Naive thymus-derived CD4-positive, alpha-beta T cell (primary cell): Measurements from ENCODE around the gene CCSER1. TPM values are rescaled to one million over a fixed set of nuclear protein-coding genes. Genes with fewer than 3 reads are reported as not detected.

Experiments used
- ATAC-seq: fragments of 150-1000 bp; cut with Tn5 transposase; 2 replicates; pipeline ENCODE4 v1.10.0; 2021; ENCODE audit warnings: mild to moderate bottlenecking, moderate library complexity
- CTCF ChIA-PET: fragments of 350-600 bp; sonication (Branson Sonifier 250); formaldehyde crosslinking; loops from one replicate; lab custom pipeline; 2021; ENCODE audit warnings: antibody characterized with exemption; lab: Charles Lee
- POLR2A ChIA-PET: fragments of 350-600 bp; sonication (Branson Sonifier 250); formaldehyde crosslinking; loops from one replicate; lab custom pipeline; 2021; ENCODE audit warnings: antibody characterized with exemption, inconsistent platforms; lab: Charles Lee
- DNase-seq, 9 donors: peaks; one replicate each; pipeline versions ENCODE4 v3.0.0 to v3.0.0-alpha.2; 2020 to 2022; ENCODE audit warnings: mixed read lengths in 1 of 9
- H3K27ac ChIP-seq: one replicate; pipeline ENCODE4 v1.7.0; 2013; ENCODE audit warnings: mild to moderate bottlenecking, low read depth, low read length, moderate library complexity
- H3K27me3 ChIP-seq, 2 donors: one replicate each; pipeline ENCODE4 v1.7.0; 2013; ENCODE audit warnings: low read length in 2 of 2, mild to moderate bottlenecking in 2 of 2, moderate library complexity in 2 of 2; ENCODE audit not compliant: control insufficient read depth in 2 of 2, insufficient read depth in 2 of 2
- H3K36me3 ChIP-seq, 3 experiments: 1 replicate in 2 of 3; 2 replicates in 1 of 3; pipeline ENCODE4 v1.7.0; 2013; ENCODE audit warnings: low read length in 3 of 3, mild to moderate bottlenecking in 3 of 3, moderate library complexity in 1 of 3; ENCODE audit not compliant: insufficient read depth in 3 of 3, control insufficient read depth in 2 of 3
- H3K4me1 ChIP-seq, 2 donors: one replicate each; pipeline ENCODE4 v1.7.0; 2013; ENCODE audit warnings: low read length in 2 of 2, mild to moderate bottlenecking in 2 of 2, moderate library complexity in 1 of 2; ENCODE audit not compliant: control insufficient read depth in 2 of 2, insufficient read depth in 2 of 2
- H3K4me3 ChIP-seq: 2 replicates; pipeline ENCODE4 v1.7.0; 2013; ENCODE audit warnings: mild to moderate bottlenecking, low read length
- H3K9me3 ChIP-seq, 3 experiments: 1 replicate in 2 of 3; 2 replicates in 1 of 3; pipeline ENCODE4 v1.7.0; 2013; ENCODE audit warnings: low read length in 3 of 3; ENCODE audit not compliant: control insufficient read depth in 2 of 3
- H3K27ac Mint-ChIP-seq, 9 donors: one replicate each; pipeline ENCODE4 v1.8.0; 2020 to 2022; ENCODE audit warnings: mixed read lengths in 9 of 9, mild to moderate bottlenecking in 8 of 9, moderate library complexity in 5 of 9, inconsistent platforms in 2 of 9
- H3K27me3 Mint-ChIP-seq, 5 donors: one replicate each; pipeline ENCODE4 v1.8.0; 2021 to 2022; ENCODE audit warnings: mixed read lengths in 5 of 5, mild to moderate bottlenecking in 1 of 5
- H3K36me3 Mint-ChIP-seq, 5 donors: one replicate each; pipeline ENCODE4 v1.8.0; 2020 to 2022; ENCODE audit warnings: mixed read lengths in 5 of 5, mild to moderate bottlenecking in 3 of 5, inconsistent platforms in 1 of 5
- H3K4me1 Mint-ChIP-seq, 7 donors: one replicate each; pipeline ENCODE4 v1.8.0; 2020 to 2022; ENCODE audit warnings: mixed read lengths in 7 of 7, mild to moderate bottlenecking in 3 of 7, inconsistent platforms in 1 of 7
- H3K4me3 Mint-ChIP-seq, 10 donors: one replicate each; pipeline ENCODE4 v1.8.0; 2020 to 2022; ENCODE audit warnings: mild to moderate bottlenecking in 10 of 10, mixed read lengths in 10 of 10, moderate library complexity in 6 of 10, inconsistent platforms in 2 of 10
- H3K9me3 Mint-ChIP-seq, 11 donors: one replicate each; pipeline ENCODE4 v1.8.0; 2020 to 2022; ENCODE audit warnings: mixed read lengths in 11 of 11, mild to moderate bottlenecking in 4 of 11, inconsistent platforms in 1 of 11, moderate library complexity in 1 of 11
- intact Hi-C, 2 donors: fragments of 100-400 bp; cut with micrococcal nuclease; formaldehyde crosslinking; loops; one replicate each; pipeline ENCODE4 v1.15.1; 2023
- polyA plus RNA-seq, 2 donors: library from polyadenylated mRNA; unstranded; fragments of 300-500 nt; fragmentation: Illumina TruSeq; gene quantifications; one replicate each; pipeline ENCODE4 v1.2.3, GENCODE V29; 2021
- total RNA-seq, 6 experiments: library from RNA in 5 of 6; stranded (reverse) in 5 of 6; gene quantifications; 1 replicate in 5 of 6; 2 replicates in 1 of 6; pipeline ENCODE4 v1.2.3 and lab custom pipeline; 2021 to 2026

CCSER1 gene
- total and polyA plus RNA-seq, 7 experiments from 2014 or later, result 0.30 to 4.0 (median 1.4) TPM; not detected in 3

DNA sequence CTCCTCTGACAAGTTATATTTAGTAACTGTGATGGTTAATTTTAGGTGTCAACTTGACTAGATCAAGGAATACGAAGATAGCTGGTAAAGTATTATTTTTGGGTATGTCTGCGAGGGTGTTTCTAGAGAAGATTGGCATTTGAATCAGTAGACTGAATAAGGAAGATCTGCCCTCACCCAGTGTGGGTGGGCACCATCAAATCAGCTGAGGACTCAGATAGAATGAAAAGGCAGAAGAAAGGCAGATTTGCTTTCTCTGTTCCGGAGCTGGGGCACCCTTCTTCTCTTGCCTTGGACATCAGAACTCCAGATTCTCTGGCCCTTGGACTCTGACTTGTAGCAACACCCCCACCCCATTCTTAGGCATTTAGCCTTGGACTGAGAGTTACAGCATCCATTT, 981.6 kb downstream of the CCSER1 start:
- POLR2A ChIA-PET, result no interaction called here
- intact Hi-C loops, result no loop called here

DNA sequence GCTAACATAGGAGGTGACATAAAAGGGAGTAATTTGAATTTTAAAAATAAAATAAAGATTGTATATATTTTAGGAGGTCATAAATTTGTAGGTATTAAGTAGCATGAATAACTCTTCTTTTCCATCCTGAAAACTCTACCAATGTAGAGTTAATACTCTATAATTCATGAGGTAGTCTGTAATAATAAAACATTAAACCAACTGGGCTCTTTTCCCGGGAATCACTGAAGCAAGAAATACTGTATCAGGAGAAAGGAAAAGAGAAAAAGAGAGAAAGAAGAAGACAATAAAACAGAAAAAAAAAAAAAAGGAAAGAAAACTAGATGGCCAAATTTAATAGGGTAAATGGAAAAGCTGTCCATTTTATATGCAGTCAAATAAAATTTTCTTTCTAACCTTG, 984.4 kb downstream of the CCSER1 start:
- CTCF ChIA-PET, result no interaction called here
- POLR2A ChIA-PET, result no interaction called here

More for the DNA sequence above, 981.6 kb downstream of the CCSER1 start:
- H3K27ac Mint-ChIP-seq, result no peak overlapping the region
- Histone ChIP-seq H3K4me3 (no peak overlapping the region), H3K36me3 (no peaks in the 10 kb centered on the region), H3K9me3 (no peaks in the 10 kb centered on the region), H3K4me1 (no peaks in the 10 kb centered on the region), H3K27ac (no peak overlapping the region), H3K27me3 (no peaks in the 10 kb centered on the region)
- no peaks in the 10 kb centered on the region for H3K36me3 Mint-ChIP-seq
- no peaks in the 10 kb centered on the region for H3K4me1 Mint-ChIP-seq
- CTCF ChIA-PET, result no interaction called here
- H3K27me3 Mint-ChIP-seq, result no peaks in the 10 kb centered on the region
- ATAC-seq (no peak), DNase-seq (no peak)
- peaks cover 0 to 35% (median 11%) of the 10 kb centered on the region in 11 donors for H3K9me3 Mint-ChIP-seq
- no peak overlapping the region for H3K4me3 Mint-ChIP-seq

DNA sequence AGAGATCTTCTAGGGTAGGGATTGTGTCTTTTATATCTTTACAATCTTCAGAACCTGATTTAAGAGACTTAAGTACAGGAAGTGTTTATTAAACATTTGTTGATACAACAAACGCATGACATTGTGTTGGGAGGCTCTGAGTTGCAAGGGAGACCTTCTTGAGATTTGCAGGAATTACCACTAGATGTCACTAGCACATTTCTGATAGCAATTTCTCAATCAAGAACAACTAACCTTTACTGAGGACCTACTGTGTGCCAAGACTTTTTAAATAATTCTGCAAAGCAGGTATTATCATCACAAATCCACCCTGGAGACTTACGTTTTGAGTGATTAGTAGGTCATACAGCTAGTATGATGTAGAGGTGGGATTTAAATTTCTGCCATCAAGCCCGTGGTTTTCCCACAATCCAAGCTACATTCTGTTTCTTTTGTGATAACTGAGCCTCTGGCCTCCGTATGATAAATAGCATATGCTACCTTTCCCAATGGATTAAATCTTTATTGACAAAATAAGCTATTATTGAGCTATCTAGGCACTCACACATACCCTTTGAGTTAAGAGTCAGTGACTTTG, 986.0 kb downstream of the CCSER1 start:
- Mint-ChIP-seq H3K27me3 (no peaks in the 10 kb centered on the region), H3K9me3 (peaks cover 0 to 18% (median 2%) of the 10 kb centered on the region in 11 donors), H3K4me1 (no peaks in the 10 kb centered on the region), H3K4me3 (no peak overlapping the region), H3K27ac (no peak overlapping the region), H3K36me3 (no peaks in the 10 kb centered on the region)
- intact Hi-C loops, result no loop called here
- Histone ChIP-seq H3K9me3 (no peaks in the 10 kb centered on the region), H3K27ac (no peak overlapping the region), H3K36me3 (no peaks in the 10 kb centered on the region), H3K4me1 (no peaks in the 10 kb centered on the region), H3K27me3 (no peaks in the 10 kb centered on the region), H3K4me3 (no peak overlapping the region)
- DNase-seq, result no peak
- no peak for ATAC-seq
- ChIA-PET CTCF (no interaction called here), POLR2A (no interaction called here)

More for the DNA sequence above, 984.4 kb downstream of the CCSER1 start:
- Mint-ChIP-seq H3K4me3 (no peak overlapping the region), H3K27me3 (no peaks in the 10 kb centered on the region), H3K4me1 (no peaks in the 10 kb centered on the region), H3K9me3 (peaks cover 0 to 26% (median 4%) of the 10 kb centered on the region in 11 donors), H3K36me3 (no peaks in the 10 kb centered on the region), H3K27ac (no peak overlapping the region)
- H3K9me3 ChIP-seq, result no peaks in the 10 kb centered on the region
- intact Hi-C loops, result no loop called here
- no peaks in the 10 kb centered on the region for H3K4me1 ChIP-seq
- no peak for DNase-seq
- H3K36me3 ChIP-seq, result no peaks in the 10 kb centered on the region
- H3K27me3 ChIP-seq, result no peaks in the 10 kb centered on the region
- ATAC-seq, result no peak
- H3K27ac ChIP-seq, result no peak overlapping the region
- H3K4me3 ChIP-seq, result no peak overlapping the region

DNA sequence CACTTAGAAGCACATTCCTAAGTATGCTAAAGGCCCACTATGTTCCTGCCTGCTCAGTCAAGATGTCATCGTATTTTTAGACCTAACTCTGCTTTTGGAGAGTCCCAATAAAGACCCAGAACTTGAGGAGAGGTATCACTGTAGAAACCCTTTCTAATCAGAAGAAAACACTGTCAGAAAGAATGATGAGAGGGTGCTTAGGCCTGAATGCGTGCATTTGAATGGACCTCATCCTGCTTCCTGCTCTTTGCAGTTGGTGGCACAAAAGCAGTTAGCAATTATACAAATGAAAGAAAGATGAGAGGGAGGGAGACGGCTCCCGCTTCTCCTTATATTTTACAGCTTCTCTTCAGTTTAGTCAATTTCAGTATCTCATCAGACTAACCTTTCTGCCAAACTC, 987.2 kb downstream of the CCSER1 start:
- H3K27ac Mint-ChIP-seq, result no peak overlapping the region
- no peak for ATAC-seq
- H3K4me1 Mint-ChIP-seq, result no peaks in the 10 kb centered on the region
- intact Hi-C loops, result no loop called here
- H3K36me3 Mint-ChIP-seq, result no peaks in the 10 kb centered on the region
- no peaks in the 10 kb centered on the region for H3K36me3 ChIP-seq
- H3K4me1 ChIP-seq, result no peaks in the 10 kb centered on the region
- H3K4me3 Mint-ChIP-seq, result no peak overlapping the region
- peaks cover 0 to 8% (median 2%) of the 10 kb centered on the region in 11 donors for H3K9me3 Mint-ChIP-seq
- POLR2A ChIA-PET, result no interaction called here
- H3K27me3 ChIP-seq, result no peaks in the 10 kb centered on the region
- no peaks in the 10 kb centered on the region for H3K27me3 Mint-ChIP-seq
- no peak for DNase-seq
- no peak overlapping the region for H3K27ac ChIP-seq
- H3K9me3 ChIP-seq, result no peaks in the 10 kb centered on the region
- CTCF ChIA-PET, result no interaction called here
- H3K4me3 ChIP-seq, result no peak overlapping the region

DNA sequence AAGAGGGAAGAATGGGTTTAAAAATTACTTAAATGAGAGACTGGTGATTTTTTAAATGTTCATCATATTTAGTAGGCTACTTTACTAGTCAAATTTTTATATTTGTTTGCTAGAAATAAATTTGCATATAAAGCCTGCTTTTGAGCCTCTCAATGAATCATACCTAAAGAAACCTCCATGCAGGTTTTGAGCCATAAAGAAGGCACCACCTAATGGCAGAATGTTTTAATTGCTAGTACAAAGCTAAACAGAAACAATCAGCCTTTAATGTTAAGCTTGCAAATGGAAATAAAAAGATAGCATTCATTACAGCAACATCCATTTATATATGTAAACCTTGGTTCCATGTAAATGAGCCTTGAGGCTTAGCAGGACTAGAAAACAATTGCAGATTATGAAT, 989.7 kb downstream of the CCSER1 start:
- no peaks in the 10 kb centered on the region for H3K36me3 ChIP-seq
- POLR2A ChIA-PET, result no interaction called here
- Mint-ChIP-seq H3K9me3 (peaks cover 0 to 8% (median 2%) of the 10 kb centered on the region in 11 donors), H3K27ac (no peak overlapping the region), H3K27me3 (no peaks in the 10 kb centered on the region), H3K4me3 (no peak overlapping the region), H3K4me1 (no peaks in the 10 kb centered on the region), H3K36me3 (no peaks in the 10 kb centered on the region)
- H3K27ac ChIP-seq, result no peak overlapping the region
- intact Hi-C loops, result no loop called here
- no peaks in the 10 kb centered on the region for H3K27me3 ChIP-seq
- no peak overlapping the region for H3K4me3 ChIP-seq
- H3K9me3 ChIP-seq, result no peaks in the 10 kb centered on the region
- CTCF ChIA-PET, result no interaction called here
- no peak for ATAC-seq
- no peak for DNase-seq
- H3K4me1 ChIP-seq, result no peaks in the 10 kb centered on the region

DNA sequence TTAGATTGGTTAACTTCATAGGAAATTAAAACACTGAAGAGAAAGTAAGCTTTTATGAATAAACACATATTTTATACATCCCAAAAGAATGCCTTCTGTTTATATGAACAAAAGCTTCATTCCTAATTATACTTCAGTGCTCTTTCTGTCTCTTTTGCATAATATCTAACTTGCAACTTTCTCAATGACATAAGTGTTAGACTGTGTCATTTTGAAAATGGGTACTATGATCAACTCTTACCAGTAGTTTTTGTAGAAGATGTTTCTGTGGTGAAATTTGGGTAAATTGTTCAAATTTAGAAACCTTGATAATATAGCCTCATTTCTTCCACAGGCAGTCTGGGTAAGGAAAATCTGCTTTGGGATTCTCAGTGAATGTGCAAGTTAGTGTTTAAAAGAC, 991.4 kb downstream of the CCSER1 start:
- Mint-ChIP-seq H3K36me3 (no peaks in the 10 kb centered on the region), H3K27ac (no peak overlapping the region), H3K4me3 (no peak overlapping the region), H3K4me1 (no peaks in the 10 kb centered on the region), H3K9me3 (peaks cover 0 to 8% (median 2%) of the 10 kb centered on the region in 11 donors), H3K27me3 (no peaks in the 10 kb centered on the region)
- Histone ChIP-seq H3K9me3 (no peaks in the 10 kb centered on the region), H3K36me3 (no peaks in the 10 kb centered on the region), H3K27me3 (no peaks in the 10 kb centered on the region), H3K27ac (no peak overlapping the region), H3K4me1 (no peaks in the 10 kb centered on the region), H3K4me3 (no peak overlapping the region)
- ChIA-PET CTCF (no interaction called here), POLR2A (no interaction called here)
- DNase-seq (no peak), ATAC-seq (no peak)
- intact Hi-C loops, result no loop called here

DNA sequence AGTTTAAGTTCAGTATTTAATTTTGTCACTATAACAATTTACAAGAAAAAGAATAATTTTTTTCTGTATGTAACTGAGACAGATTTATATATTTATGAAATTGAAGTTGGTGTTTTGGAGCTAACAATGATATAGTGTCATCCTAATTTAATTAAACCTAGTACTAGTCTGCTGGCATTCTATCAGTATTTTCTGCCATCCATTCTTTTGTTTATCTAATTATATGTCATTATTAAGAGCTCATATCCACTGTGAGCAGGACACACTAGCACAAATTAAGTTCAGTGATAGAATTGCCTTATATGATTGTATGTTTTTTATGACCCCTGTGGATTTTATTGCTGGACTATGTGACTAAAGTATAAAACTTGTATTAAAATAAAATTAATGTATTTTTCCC, 996.5 kb downstream of the CCSER1 start:
- no peaks in the 10 kb centered on the region for H3K27me3 Mint-ChIP-seq
- DNase-seq (no peak), ATAC-seq (no peak)
- no peaks in the 10 kb centered on the region for H3K36me3 Mint-ChIP-seq
- H3K4me3 Mint-ChIP-seq, result no peak overlapping the region
- ChIA-PET CTCF (no interaction called here), POLR2A (no interaction called here)
- no peak overlapping the region for H3K27ac Mint-ChIP-seq
- Histone ChIP-seq H3K4me3 (no peak overlapping the region), H3K27me3 (no peaks in the 10 kb centered on the region), H3K36me3 (no peaks in the 10 kb centered on the region), H3K4me1 (no peaks in the 10 kb centered on the region), H3K9me3 (no peaks in the 10 kb centered on the region), H3K27ac (no peak overlapping the region)
- peaks cover 0 to 6% (median 0%) of the 10 kb centered on the region in 11 donors for H3K9me3 Mint-ChIP-seq
- intact Hi-C loops, result no loop called here
- H3K4me1 Mint-ChIP-seq, result no peaks in the 10 kb centered on the region
